Right hindlimb (tissue), 1 donor: ENCODE data around the gene RFPL4A.
"Not testable (repeated sequence)": the region's sequence is repeated elsewhere in the genome, so short reads cannot be mapped to it uniquely, and the experiment has no call there.

Source experiments
- DNase-seq: peaks from one replicate; pipeline ENCODE4 v3.0.0-alpha.2; 2018

The RFPL4A gene

DNA sequence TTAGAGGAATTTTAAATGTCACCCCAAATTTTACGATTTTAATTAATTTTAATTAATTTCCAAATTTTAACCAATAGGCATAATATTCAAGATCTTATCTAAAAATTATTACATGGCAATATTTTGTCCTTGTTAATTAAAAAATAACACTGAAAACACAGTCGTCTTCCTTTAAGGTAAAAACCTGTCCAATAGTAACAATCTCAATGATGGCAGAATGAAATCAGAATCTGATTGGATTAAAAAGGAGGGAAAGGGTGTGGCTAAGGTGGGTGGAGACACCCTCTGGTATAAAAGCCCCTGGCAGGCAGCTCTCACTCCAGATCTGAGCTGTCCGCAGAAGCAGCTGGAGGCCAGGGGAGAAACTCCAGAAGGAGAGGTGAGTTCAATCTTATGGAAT, at the start of gene RFPL4A:
RFPL4A (plus strand) TSS at position 301 of the 400 bp plus-strand sequence. CDS start 2,704 bp downstream, outside the sequence.
- not testable (repeated sequence) for DNase-seq

GRCh38 chr19:55711719-55712118, 47.2 kb upstream of the RFPL4A start:
- DNase-seq = no peak

DNA sequence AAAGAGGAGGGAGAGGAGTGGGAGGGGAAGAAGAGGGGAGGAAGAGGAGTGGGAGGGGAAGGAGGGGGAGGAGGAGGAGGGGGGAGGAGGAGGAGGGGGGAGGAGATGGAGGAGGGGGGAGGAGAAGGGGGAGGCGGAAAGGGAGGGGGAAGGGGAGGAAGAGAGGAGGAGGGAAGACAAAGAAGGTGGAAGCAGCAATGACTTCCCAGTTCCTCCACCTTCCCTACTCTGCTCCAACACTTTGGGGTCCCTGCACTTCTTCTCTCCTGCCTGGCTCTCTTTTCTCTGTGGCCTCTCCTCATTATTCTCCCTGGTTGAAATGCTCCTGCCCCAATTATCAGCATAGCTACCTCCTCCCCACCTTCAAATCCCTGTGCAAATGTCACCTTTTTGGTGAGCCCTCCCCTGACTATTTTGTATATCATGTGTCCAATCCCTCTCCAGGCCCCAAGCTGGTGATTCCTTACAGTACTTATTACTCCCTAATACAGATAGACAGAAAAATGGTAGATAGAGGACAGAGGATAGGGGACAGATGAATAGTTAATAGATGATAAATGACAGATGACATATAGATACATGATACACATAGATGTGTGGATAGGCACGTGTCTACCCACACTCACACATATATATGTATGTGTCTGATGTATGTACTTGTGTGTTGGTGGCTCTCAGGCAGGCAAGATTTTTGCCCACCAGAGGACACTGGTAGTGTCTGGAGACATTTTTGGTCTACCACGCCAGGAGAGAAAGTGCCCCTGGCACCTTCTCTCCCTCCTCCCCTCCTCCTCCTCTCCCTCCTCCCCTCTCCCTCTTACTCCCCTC, 45.9 kb upstream of the RFPL4A start:
- no peak for DNase-seq

DNA sequence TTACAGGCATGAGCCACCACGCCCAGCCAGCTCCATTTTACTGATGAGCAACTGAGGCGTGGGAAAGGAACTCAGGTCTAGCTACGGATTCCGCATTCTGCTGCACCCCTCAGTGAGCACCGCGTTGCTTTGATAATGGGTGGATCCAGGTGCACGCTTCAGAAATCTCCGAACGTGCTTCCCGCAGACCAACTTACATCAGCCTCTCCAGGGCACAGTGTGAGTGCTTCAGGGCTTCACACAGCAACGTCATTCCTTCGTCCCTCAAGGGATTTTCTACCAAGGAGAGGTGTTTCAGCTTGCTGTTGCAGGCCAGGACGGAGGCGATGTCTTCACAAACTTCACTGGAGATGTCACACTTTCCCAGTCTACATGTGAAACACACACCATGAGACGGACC, 42.4 kb upstream of the RFPL4A start:
- DNase-seq = no peak

GRCh38 chr19:55717251-55717650, 41.6 kb upstream of the RFPL4A start:
- DNase-seq = no peak

- not testable (repeated sequence) for DNase-seq
Measured at GRCh38 chr19:55717879-55718711, 40.8 kb upstream of the RFPL4A start.

- no peak for DNase-seq
Measured at GRCh38 chr19:55720214-55720746, 38.6 kb upstream of the RFPL4A start.

DNA sequence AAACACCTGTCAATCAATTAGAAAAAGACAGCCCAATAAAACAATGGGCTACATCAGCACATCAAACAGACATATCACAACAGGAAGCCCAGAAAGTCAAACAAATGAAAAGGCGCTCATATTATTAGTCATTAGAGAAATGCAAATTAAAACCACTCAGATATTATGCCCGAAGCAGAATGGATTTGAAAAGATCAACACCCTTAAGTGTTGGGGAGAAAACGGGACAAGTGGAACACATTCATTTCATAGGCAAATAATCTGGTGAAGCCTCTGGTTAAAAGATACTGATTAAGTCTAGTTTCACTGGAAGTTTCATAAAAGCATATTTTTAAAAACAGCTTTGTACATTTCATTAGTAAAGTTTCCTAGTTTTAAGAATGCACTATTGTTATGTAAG, 38.1 kb upstream of the RFPL4A start:
- no peak for DNase-seq

- DNase-seq = no peak
Measured at GRCh38 chr19:55723491-55723890, 35.4 kb upstream of the RFPL4A start.

DNA sequence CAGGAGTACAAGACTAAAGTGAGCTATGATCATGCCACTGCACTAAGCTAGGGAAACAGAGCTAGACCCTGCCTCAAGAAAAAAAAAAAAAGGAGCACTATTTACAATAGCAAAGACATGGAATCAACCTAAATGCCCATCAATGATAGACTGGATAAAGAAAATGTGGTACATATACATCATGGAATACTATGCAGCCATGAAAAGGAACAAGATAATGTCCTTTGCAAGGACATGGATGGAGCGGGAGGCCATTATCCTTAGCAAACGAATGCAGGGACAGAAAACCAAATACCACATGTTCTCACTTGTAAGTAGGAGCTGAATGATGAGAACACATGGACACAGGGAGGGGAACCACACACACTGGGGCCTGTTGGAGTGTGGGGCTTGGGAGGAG, 28.5 kb upstream of the RFPL4A start:
- DNase-seq = not testable (repeated sequence)

DNA sequence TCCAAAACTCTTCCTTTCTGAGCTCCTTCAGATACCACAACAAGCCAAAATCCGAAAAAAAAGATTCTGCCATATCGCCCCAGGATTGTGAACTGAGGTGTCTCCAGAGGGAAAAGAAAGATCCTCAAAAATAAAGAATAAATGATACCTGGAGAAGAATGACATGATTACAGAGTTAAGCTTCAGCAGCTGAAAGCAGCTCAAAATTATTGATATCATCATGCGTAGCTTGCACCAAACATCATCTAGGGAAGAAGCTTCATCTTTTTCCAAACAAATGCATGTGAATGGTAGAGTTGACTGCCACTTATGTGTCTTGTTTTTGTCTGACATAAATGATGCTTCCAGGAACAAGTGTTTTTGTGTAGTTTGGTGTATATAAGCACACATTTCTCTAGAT, 20.6 kb upstream of the RFPL4A start, which contains the start of gene NLRP9:
NLRP9 (minus strand) TSS at position 101 of the 400 bp plus-strand sequence; CDS start at position 73, 28 bp downstream.
- DNase-seq = no peak

- DNase-seq = no peak
Measured at GRCh38 chr19:55750715-55751114, 8.2 kb upstream of the RFPL4A start.

- no peak for DNase-seq
Measured at GRCh38 chr19:55753401-55753800, 5.5 kb upstream of the RFPL4A start.

DNA sequence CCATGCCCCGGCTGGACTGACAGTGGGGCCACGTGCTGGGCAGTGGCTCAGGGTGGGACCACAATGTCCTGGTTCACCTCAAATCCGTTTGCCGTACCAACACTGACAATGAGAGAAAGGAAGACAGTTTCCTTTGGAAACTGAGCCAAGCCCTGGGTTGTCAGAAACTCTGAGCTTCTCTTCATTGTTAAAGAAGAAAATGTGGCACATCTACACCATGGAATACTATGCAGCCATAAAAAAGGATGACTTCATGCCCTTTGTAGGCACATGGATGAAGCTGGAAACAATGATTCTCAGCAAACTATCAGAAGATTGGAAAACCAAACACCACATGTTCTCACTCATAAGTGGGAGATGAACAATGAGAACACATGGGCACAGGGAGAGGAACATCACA, 2.1 kb upstream of the RFPL4A start:
- DNase-seq = not testable (repeated sequence)

DNA sequence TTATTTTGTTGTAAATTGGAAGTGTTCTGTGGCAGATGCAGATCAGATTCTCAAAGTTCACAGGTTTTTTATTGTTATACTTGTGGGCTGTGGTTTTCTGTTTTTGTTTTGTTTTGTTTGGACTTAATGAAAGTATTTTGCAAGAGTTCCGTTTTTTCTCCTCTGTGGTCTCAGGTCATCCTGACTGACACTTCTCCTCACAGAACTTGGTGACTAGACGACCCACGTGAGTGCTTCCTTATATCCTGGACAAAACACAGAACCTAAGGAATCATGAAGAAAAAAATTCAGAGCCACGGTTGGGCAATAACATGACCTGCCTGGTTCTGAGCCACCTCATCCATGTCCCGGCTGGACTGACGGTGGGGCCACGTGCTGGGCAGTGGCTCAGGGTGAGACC, 7.6 kb downstream of the RFPL4A start:
- no peak for DNase-seq

GRCh38 chr19:55768818-55769217, 9.9 kb downstream of the RFPL4A start, which contains the start of gene RFPL4AL1:
RFPL4AL1 (plus strand) TSS chr19:55769118; CDS start chr19:55771805, 2,687 bp downstream.
- not testable (repeated sequence) for DNase-seq

GRCh38 chr19:55769632-55770031, 10.7 kb downstream of the RFPL4A start:
- not testable (repeated sequence) for DNase-seq

GRCh38 chr19:55777528-55777927, 18.6 kb downstream of the RFPL4A start:
- peak; percentile 14 for DNase-seq

- no peak for DNase-seq
Measured at GRCh38 chr19:55778331-55778730, 19.4 kb downstream of the RFPL4A start.

DNA sequence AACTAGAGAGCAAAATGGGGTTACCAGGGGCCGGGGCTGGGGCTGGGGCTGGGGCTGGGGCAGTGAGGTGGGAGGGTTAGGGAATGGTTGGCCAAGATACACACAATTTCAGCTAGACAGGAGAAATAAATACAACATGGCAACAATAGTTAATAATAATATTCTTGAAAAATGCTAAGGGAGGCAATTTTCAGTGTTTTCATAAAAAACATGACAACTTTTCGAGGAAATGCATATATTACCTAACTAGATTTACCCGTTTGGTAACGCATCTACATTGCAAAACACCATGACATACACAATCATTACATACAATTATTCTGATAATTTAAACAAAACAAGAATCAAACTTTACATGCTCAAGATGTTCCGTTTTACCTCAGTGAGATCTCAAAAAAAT, 22.2 kb downstream of the RFPL4A start:
- no peak for DNase-seq

GRCh38 chr19:55795021-55795420, 36.1 kb downstream of the RFPL4A start:
- no peak for DNase-seq

DNA sequence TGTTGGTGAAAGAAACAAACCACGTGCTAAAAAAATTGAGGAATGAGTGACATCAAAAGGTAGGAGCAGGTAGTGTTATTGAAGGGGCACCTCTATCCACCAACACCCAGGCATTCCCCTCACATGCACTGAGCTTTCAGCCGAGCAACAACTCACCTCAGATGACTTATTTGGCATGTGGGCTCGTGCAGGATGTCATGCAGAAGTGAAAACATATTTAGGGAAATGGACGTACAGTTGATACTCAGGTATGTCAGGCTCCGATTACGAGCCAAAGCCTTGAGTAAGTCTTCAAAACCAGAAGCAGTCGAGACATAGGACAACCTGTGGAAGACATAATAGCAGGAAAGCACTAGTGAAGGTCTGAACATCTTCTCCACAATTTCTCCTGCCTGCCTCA, 42.5 kb downstream of the RFPL4A start:
- no peak for DNase-seq

DNA sequence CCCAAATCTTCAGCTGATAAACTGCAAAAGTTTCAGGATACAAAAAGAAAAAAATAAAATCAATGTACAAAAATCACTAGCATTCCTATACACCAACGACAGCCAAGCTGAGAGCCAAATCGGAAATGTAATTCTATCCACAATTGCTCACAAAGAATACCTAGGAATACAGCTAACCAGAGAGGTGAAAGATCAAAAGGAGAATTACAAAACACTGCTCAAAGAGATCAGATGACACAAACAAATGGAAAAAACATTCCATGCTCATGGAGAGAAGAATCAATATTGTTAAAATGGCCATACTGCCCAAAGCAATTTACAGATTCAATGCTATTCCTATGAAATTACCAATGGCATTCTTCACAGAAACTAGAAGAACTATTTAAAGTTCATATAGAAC, 43.4 kb downstream of the RFPL4A start:
- no peak for DNase-seq
